Astrocyte (in vitro differentiated cells and primary cell): ENCODE data around the gene MAPKAPK2. TPM values are rescaled to one million over a fixed set of nuclear protein-coding genes. Genes with fewer than 3 reads are reported as not detected.

Experiments
- DNase-seq: peaks from one replicate; pipeline ENCODE4 v3.0.0-alpha.2; 2010; ENCODE audit warnings: low read depth
- FAIRE-seq: peaks from 2 replicates; lab custom pipeline; 2011; peaks lifted over from hg19 to GRCh38; lab: Jason Lieb, UNC
- H2AFZ ChIP-seq: 2 replicates; pipeline ENCODE4 v1.6.0; 2012; ENCODE audit warnings: low read depth, low read length, inconsistent platforms
- H3K27ac ChIP-seq: 2 replicates; pipeline ENCODE4 v1.5.1; 2011; ENCODE audit warnings: low read depth, low read length, inconsistent platforms
- H3K27me3 ChIP-seq: 2 replicates; pipeline ENCODE4 v1.6.0; 2011; ENCODE audit warnings: low read length, inconsistent platforms; ENCODE audit not compliant: insufficient read depth
- H3K36me3 ChIP-seq: 2 replicates; pipeline ENCODE4 v1.5.1; 2011; ENCODE audit warnings: low read length, inconsistent platforms; ENCODE audit not compliant: insufficient read depth
- H3K4me1 ChIP-seq: 2 replicates; pipeline ENCODE4 v1.5.1; 2011; ENCODE audit warnings: low read length, inconsistent platforms; ENCODE audit not compliant: insufficient read depth
- H3K4me2 ChIP-seq: 2 replicates; pipeline ENCODE4 v1.6.0; 2012; ENCODE audit warnings: low read length, inconsistent platforms
- H3K4me3 ChIP-seq: 2 replicates; pipeline ENCODE4 v1.5.1; 2011; ENCODE audit warnings: low read depth, mild to moderate bottlenecking, low read length, inconsistent platforms; ENCODE audit not compliant: insufficient read depth
- H3K79me2 ChIP-seq: 2 replicates; pipeline ENCODE4 v1.6.0; 2012; ENCODE audit warnings: mild to moderate bottlenecking, low read length, inconsistent platforms; ENCODE audit not compliant: insufficient read depth
- H3K9ac ChIP-seq: 2 replicates; pipeline ENCODE4 v1.6.0; 2012; ENCODE audit warnings: mild to moderate bottlenecking, low read length, inconsistent platforms
- H3K9me3 ChIP-seq: 2 replicates; pipeline ENCODE4 v1.5.1; 2012; ENCODE audit warnings: low read depth, mild to moderate bottlenecking, low read length, inconsistent platforms; ENCODE audit not compliant: insufficient read depth
- H4K20me1 ChIP-seq: 2 replicates; pipeline ENCODE4 v1.6.0; 2012; ENCODE audit warnings: low read length, inconsistent platforms; ENCODE audit not compliant: insufficient read depth
- H3K27ac Mint-ChIP-seq: one replicate; pipeline ENCODE4 v1.8.0; 2021; ENCODE audit warnings: mild to moderate bottlenecking, mixed read lengths; ENCODE audit not compliant: unreplicated experiment
- H3K27me3 Mint-ChIP-seq: one replicate; pipeline ENCODE4 v1.8.0; 2021; ENCODE audit warnings: low read depth, mixed read lengths; ENCODE audit not compliant: unreplicated experiment
- H3K36me3 Mint-ChIP-seq: one replicate; pipeline ENCODE4 v1.8.0; 2021; ENCODE audit warnings: low read depth, mixed read lengths; ENCODE audit not compliant: unreplicated experiment
- H3K4me1 Mint-ChIP-seq: one replicate; pipeline ENCODE4 v1.8.0; 2021; ENCODE audit warnings: low read depth, mixed read lengths; ENCODE audit not compliant: unreplicated experiment
- H3K4me3 Mint-ChIP-seq: one replicate; pipeline ENCODE4 v1.8.0; 2021; ENCODE audit warnings: mild to moderate bottlenecking, moderate library complexity, mixed read lengths; ENCODE audit not compliant: unreplicated experiment
- H3K9me3 Mint-ChIP-seq: one replicate; pipeline ENCODE4 v1.8.0; 2021; ENCODE audit warnings: mild to moderate bottlenecking, mixed read lengths; ENCODE audit not compliant: unreplicated experiment
- EZH2 ChIP-seq: IDR thresholded peaks from 2 replicates; pipeline ENCODE4 v1.6.1; 2012; ENCODE audit warnings: mild to moderate bottlenecking, low read length, inconsistent platforms; ENCODE audit not compliant: insufficient read depth
- total RNA-seq: library from RNA; stranded (reverse); gene quantifications from 2 replicates; pipeline ENCODE4 v1.2.1, GENCODE V29; 2021
- TF ChIP-seq, protein P1 (sequence below): IDR thresholded peaks from 2 replicates; pipeline ENCODE4 v1.5.1; 2011; ENCODE audit warnings: low read depth, mild to moderate bottlenecking, inconsistent platforms, low read length, moderate library complexity; ENCODE audit not compliant: insufficient read depth

MAPKAPK2 gene
- total RNA-seq, 1 donor from 2014 or later = 108 TPM

DNA sequence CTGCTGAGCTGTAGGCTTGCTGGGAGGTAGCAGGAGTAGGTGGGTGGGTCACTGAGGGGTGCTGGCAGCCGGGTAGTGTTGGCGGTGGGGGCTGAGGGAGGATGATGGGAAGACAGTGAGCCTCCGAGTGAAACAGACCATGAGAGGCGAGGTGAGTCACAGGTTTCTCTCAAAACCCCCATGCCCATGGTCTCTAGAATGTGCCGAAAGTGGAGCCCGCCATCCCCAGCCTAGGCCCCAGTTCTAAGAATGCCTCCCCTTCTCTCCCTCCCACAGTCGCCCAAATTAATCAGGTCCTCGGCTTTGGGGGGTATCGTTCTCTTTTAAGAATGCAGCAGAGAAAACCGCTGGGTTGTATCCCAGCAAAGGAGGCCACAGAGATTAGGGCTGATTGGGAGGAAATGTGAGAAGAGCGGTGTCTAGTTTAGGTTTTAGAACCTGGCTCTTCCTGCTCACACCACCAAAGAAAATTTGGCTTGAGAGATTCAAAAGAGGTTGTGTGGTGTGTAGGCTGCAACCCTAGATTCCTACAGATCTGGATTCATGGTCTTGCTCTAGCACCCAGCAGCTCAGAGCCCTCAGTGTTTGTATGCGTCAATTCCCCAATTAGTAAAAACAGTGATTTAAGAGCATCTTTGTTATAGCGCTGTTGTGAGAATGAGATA, 58.1 kb downstream of the MAPKAPK2 start:
- Mint-ChIP-seq H3K9me3 (no peaks in the 10 kb centered on the region), H3K36me3 (peaks cover 12% of the 10 kb centered on the region), H3K4me3 (no peak overlapping the region), H3K27me3 (peaks cover 10% of the 10 kb centered on the region), H3K4me1 (peaks cover 36% of the 10 kb centered on the region), H3K27ac (no peak overlapping the region)
- H3K4me3 ChIP-seq = no peak overlapping the region
- H3K9me3 ChIP-seq = no peaks in the 10 kb centered on the region
- no peaks in the 10 kb centered on the region for H3K79me2 ChIP-seq
- H3K4me1 ChIP-seq = no peaks in the 10 kb centered on the region
- H4K20me1 ChIP-seq = peaks cover 20% of the 10 kb centered on the region
- FAIRE-seq (no peak), DNase-seq (no peak)
- H3K4me2 ChIP-seq = no peak overlapping the region
- no peak overlapping the region for H2AFZ ChIP-seq
- H3K36me3 ChIP-seq = no peaks in the 10 kb centered on the region
- TF ChIP-seq EZH2 = no peak
- TF ChIP-seq, protein P1, sequence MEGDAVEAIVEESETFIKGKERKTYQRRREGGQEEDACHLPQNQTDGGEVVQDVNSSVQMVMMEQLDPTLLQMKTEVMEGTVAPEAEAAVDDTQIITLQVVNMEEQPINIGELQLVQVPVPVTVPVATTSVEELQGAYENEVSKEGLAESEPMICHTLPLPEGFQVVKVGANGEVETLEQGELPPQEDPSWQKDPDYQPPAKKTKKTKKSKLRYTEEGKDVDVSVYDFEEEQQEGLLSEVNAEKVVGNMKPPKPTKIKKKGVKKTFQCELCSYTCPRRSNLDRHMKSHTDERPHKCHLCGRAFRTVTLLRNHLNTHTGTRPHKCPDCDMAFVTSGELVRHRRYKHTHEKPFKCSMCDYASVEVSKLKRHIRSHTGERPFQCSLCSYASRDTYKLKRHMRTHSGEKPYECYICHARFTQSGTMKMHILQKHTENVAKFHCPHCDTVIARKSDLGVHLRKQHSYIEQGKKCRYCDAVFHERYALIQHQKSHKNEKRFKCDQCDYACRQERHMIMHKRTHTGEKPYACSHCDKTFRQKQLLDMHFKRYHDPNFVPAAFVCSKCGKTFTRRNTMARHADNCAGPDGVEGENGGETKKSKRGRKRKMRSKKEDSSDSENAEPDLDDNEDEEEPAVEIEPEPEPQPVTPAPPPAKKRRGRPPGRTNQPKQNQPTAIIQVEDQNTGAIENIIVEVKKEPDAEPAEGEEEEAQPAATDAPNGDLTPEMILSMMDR = no peak
- H3K9ac ChIP-seq = no peak overlapping the region
- no peaks in the 10 kb centered on the region for H3K27me3 ChIP-seq
- H3K27ac ChIP-seq = no peak overlapping the region

DNA sequence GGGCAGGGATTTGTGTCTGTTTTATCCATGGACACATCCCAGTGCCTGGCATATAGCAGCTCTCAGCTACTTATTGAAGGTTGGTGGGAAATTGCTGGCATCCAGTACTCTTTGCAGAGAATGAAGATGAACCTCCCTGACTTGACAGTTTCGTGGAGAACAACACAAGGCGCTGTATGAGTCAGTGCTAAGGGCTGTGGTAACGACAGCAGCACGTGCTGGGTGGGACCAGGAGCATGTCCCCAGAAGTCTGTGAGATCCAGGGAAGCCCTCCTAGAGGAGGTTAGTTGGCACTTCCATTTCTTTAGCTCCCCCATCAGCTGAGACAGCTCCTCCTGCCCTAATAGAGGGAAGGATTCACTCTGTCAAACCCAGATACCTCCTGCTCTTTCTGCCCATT, 60.0 kb downstream of the MAPKAPK2 start:
- H3K27ac Mint-ChIP-seq = peak overlapping the region; percentile 50
- H3K9ac ChIP-seq = no peak overlapping the region
- no peak overlapping the region for H2AFZ ChIP-seq
- peaks cover 15% of the 10 kb centered on the region for H3K27me3 Mint-ChIP-seq
- H3K4me3 Mint-ChIP-seq = no peak overlapping the region
- TF ChIP-seq, protein P1 = no peak
- TF ChIP-seq EZH2 = no peak
- peaks cover 4% of the 10 kb centered on the region for H3K36me3 Mint-ChIP-seq
- H3K4me3 ChIP-seq = no peak overlapping the region
- no peak overlapping the region for H3K4me2 ChIP-seq
- no peak overlapping the region for H3K27ac ChIP-seq
- FAIRE-seq = no peak
- H3K9me3 Mint-ChIP-seq = no peaks in the 10 kb centered on the region
- no peaks in the 10 kb centered on the region for H3K4me1 ChIP-seq
- H3K36me3 ChIP-seq = no peaks in the 10 kb centered on the region
- no peak for DNase-seq
- H4K20me1 ChIP-seq = peaks cover 3% of the 10 kb centered on the region
- H3K4me1 Mint-ChIP-seq = peaks cover 31% of the 10 kb centered on the region
- H3K79me2 ChIP-seq = no peaks in the 10 kb centered on the region
- no peaks in the 10 kb centered on the region for H3K9me3 ChIP-seq
- no peaks in the 10 kb centered on the region for H3K27me3 ChIP-seq

DNA sequence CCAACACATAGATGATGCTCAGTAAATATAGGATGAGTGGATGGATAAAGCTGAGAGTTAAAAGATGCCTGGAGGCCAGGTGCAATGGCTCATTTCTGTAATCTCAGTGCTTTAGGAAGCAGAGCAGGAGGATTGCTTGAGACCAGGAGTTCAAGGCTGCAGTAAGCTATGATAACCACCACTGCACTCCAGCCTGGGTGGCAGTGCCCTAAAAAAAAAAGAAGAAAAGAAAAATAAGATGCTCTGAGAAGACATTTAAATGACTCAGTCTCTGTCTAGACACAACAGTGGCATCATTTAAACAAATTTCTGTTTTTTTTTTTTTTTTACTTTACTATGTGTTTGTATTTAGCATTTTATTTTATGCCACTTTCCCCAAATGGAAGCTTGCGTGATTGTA, 60.6 kb downstream of the MAPKAPK2 start:
- H3K27ac ChIP-seq = no peak overlapping the region
- DNase-seq (no peak), FAIRE-seq (no peak)
- H3K4me1 Mint-ChIP-seq = peaks cover 29% of the 10 kb centered on the region
- peaks cover 21% of the 10 kb centered on the region for H3K27me3 Mint-ChIP-seq
- no peak overlapping the region for H3K9ac ChIP-seq
- H3K36me3 ChIP-seq = no peaks in the 10 kb centered on the region
- TF ChIP-seq EZH2 = no peak
- TF ChIP-seq, protein P1 = no peak
- peaks cover 4% of the 10 kb centered on the region for H3K36me3 Mint-ChIP-seq
- no peaks in the 10 kb centered on the region for H3K27me3 ChIP-seq
- H3K9me3 Mint-ChIP-seq = no peaks in the 10 kb centered on the region
- no peaks in the 10 kb centered on the region for H4K20me1 ChIP-seq
- H3K4me2 ChIP-seq = no peak overlapping the region
- H3K4me3 Mint-ChIP-seq = no peak overlapping the region
- no peak overlapping the region for H3K27ac Mint-ChIP-seq
- H3K4me3 ChIP-seq = no peak overlapping the region
- H3K4me1 ChIP-seq = no peaks in the 10 kb centered on the region
- H3K79me2 ChIP-seq = no peaks in the 10 kb centered on the region
- no peaks in the 10 kb centered on the region for H3K9me3 ChIP-seq
- no peak overlapping the region for H2AFZ ChIP-seq
